ENCODE data around the gene ACAP2.

DNA sequence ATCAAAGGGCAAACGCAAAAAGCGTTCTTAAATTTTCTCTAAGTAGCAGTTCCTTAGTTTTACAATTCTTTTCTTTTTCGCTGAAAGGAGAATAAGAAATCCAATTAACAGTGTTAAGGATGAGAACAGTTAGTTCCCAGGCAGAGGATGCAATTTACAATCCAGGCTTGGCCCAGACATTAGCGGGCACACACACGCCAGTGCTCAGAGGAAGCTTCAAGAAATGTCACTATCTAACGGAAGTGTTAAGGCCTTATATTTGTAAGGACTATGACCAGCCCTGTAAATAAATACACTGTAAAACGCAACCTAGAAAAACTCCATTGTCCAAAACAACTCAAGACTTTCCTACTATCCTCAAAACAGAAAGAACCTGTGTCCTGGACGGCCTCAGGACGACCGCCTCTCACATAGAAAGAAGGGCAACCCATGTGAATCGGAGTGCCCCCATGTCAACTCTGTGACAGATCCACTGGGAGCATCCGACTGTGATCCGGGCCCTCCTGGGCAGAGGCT is 1.3 kb downstream of the ACAP2 start:
- TF ChIP-seq, protein P1, sequence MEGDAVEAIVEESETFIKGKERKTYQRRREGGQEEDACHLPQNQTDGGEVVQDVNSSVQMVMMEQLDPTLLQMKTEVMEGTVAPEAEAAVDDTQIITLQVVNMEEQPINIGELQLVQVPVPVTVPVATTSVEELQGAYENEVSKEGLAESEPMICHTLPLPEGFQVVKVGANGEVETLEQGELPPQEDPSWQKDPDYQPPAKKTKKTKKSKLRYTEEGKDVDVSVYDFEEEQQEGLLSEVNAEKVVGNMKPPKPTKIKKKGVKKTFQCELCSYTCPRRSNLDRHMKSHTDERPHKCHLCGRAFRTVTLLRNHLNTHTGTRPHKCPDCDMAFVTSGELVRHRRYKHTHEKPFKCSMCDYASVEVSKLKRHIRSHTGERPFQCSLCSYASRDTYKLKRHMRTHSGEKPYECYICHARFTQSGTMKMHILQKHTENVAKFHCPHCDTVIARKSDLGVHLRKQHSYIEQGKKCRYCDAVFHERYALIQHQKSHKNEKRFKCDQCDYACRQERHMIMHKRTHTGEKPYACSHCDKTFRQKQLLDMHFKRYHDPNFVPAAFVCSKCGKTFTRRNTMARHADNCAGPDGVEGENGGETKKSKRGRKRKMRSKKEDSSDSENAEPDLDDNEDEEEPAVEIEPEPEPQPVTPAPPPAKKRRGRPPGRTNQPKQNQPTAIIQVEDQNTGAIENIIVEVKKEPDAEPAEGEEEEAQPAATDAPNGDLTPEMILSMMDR (conservative IDR thresholded peaks at IDR 0.05; ENCODE audit: low read depth in 2 of 2): no peak
- TF ChIP-seq EZH2 (IDR thresholded peaks at IDR 0.05; ENCODE audit: low read depth, unreplicated experiment) (no peak), POLR2AphosphoS5 (IDR thresholded peaks at IDR 0.05; ENCODE audit: low read depth) (no peak), EZH2phosphoT487 (IDR thresholded peaks at IDR 0.05; ENCODE audit: unreplicated experiment) (no peak)
